Measurements from ENCODE around the gene SLC12A9.

GRCh38 chr7:100864263-100864845 lies 11.8 kb downstream of the SLC12A9 start:
- no peak for TF ChIP-seq CTCF (IDR thresholded peaks at IDR 0.05)
- TF ChIP-seq POLR2A (IDR thresholded peaks at IDR 0.05), result no peak
- no peak for TF ChIP-seq POLR2AphosphoS5 (IDR thresholded peaks at IDR 0.05)
